C4-2B (cell line): ENCODE data around the gene BTBD8.

Source experiments
- H3K27ac ChIP-seq: fragments of 450-650 bp; 2 replicates; pipeline ENCODE4 v1.5.1; 2017
- CTCF ChIP-seq: fragments of 450-650 bp; conservative IDR thresholded peaks from 2 replicates; pipeline ENCODE4 v1.5.1; 2017; ENCODE audit warnings: mild to moderate bottlenecking
- ZFX ChIP-seq: fragments of 450-650 bp; IDR thresholded peaks from 2 replicates; pipeline ENCODE4 v1.6.1; 2017

The BTBD8 gene

GRCh38 chr1:92080128-92080985, at the start of gene BTBD8:
Gene BTBD8, plus strand, starts transcription at chr1:92080345. Its CDS starts 227 bp downstream, at chr1:92080572.
- TF ChIP-seq CTCF (no peak), ZFX (peak; percentile 50)
- peak within 1 kb of the TSS; percentile 88 for H3K27ac ChIP-seq

- TF ChIP-seq CTCF = no peak
- TF ChIP-seq ZFX = no peak
- no peak overlapping the region; the same call in 1 of the 2 replicates for H3K27ac ChIP-seq
Measured at GRCh38 chr1:92030656-92031107, 49.5 kb upstream of the BTBD8 start.

GRCh38 chr1:92031281-92032110, 48.6 kb upstream of the BTBD8 start:
- H3K27ac ChIP-seq = no peak overlapping the region
- no peak for TF ChIP-seq CTCF

GRCh38 chr1:92037400-92037799, 42.7 kb upstream of the BTBD8 start:
- H3K27ac ChIP-seq = no peak overlapping the region
- no peak for TF ChIP-seq CTCF
- no peak for TF ChIP-seq ZFX

GRCh38 chr1:92038695-92039346, 41.3 kb upstream of the BTBD8 start:
- no peak overlapping the region for H3K27ac ChIP-seq
- TF ChIP-seq ZFX (no peak), CTCF (no peak)

- TF ChIP-seq CTCF = no peak
- no peak for TF ChIP-seq ZFX
- no peak overlapping the region for H3K27ac ChIP-seq
Measured at GRCh38 chr1:92040971-92041370, 39.2 kb upstream of the BTBD8 start.
